Measurements from ENCODE around the gene RNASE8. TPM values are rescaled to one million over a fixed set of nuclear protein-coding genes. Genes with fewer than 3 reads are reported as not detected.

RNASE8 gene
- total RNA-seq, 2 donors from 2014 or later = not detected

DNA sequence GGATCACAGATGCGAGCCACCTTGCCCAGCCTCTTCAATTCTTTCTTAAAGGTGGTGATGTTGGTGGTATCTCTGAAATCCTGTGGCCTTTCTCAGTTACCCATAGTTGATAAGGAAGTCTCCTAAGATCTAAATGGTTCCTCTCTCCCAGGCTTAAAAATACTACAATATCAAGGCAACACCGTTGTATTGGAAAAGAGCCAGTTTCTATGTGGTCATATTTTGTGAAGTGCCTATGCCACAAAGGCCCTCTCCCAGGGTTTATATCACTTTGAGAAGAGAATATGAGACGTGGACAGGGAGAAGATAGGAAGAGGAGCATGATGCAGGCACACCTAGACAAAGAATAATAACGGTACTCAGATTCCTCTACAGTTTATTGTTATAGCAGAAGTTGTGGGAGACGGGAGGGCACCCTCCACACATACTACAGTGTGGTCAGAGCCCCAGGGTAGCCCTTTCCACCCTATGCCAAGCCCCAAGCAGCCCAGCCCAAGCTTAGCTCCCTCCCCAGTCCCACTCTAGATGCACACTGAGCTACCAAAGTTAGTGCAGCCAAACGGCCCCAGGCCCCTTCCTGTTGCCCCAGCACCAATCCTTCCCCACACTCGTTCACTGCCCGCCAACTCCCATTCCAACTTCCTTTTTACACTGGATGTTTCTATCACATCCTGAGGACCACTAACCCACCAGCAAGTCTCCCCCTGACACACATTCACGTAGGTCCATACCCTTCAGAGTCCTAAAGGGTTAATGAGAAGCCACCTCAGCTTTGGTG is 41.0 kb upstream of the RNASE8 start:
- Histone ChIP-seq H3K9me3 (no peaks in the 10 kb centered on the region), H3K27me3 (no peaks in the 10 kb centered on the region), H3K4me1 (peaks cover 0 to 5% of the 10 kb centered on the region in 2 donors), H3K36me3 (peaks cover 51% of the 10 kb centered on the region), H3K27ac (no peak overlapping the region), H3K4me3 (no peak overlapping the region)
- TF ChIP-seq, protein P1, sequence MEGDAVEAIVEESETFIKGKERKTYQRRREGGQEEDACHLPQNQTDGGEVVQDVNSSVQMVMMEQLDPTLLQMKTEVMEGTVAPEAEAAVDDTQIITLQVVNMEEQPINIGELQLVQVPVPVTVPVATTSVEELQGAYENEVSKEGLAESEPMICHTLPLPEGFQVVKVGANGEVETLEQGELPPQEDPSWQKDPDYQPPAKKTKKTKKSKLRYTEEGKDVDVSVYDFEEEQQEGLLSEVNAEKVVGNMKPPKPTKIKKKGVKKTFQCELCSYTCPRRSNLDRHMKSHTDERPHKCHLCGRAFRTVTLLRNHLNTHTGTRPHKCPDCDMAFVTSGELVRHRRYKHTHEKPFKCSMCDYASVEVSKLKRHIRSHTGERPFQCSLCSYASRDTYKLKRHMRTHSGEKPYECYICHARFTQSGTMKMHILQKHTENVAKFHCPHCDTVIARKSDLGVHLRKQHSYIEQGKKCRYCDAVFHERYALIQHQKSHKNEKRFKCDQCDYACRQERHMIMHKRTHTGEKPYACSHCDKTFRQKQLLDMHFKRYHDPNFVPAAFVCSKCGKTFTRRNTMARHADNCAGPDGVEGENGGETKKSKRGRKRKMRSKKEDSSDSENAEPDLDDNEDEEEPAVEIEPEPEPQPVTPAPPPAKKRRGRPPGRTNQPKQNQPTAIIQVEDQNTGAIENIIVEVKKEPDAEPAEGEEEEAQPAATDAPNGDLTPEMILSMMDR (IDR thresholded peaks at IDR 0.05) = no peak
- DNase-seq (ENCODE audit: low spot score) = no peak

DNA sequence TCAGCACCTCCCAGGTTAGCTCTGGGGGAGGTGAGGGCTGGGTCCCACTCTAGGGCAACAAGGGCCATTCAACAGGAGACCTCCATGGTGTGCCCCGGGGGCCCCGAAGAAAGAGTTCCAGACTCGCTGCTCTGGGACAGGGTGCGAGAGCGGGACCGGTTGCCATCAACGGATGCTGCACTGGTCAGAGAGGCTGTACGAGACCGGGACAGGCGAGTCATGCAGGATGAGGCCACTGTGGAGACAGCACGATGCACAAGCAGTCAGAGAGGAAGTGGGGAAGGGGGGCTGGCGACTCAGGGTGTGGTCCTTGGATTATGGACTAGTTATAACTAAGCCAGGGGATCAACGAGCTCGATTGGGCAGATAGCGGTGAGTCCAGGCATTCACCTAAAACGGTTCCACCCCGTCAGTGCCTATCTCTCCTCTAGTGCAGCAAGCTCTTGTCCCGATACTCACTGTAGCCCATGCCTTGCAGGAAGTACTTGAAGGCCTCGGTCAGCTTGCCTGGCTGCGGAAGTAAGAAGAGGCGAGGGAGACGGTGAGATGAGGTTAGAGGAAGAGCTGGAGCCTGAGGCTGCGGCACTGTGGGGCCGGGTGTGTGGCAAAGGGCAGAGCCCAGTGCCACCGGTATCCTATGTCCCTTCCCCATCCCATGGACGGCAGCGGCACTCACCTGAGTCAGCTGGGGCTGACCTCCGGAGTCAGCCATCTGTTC is 39.9 kb upstream of the RNASE8 start:
- H3K27ac ChIP-seq = no peak overlapping the region
- DNase-seq (ENCODE audit: low spot score) = no peak
- peaks cover 57% of the 10 kb centered on the region for H3K36me3 ChIP-seq

DNA sequence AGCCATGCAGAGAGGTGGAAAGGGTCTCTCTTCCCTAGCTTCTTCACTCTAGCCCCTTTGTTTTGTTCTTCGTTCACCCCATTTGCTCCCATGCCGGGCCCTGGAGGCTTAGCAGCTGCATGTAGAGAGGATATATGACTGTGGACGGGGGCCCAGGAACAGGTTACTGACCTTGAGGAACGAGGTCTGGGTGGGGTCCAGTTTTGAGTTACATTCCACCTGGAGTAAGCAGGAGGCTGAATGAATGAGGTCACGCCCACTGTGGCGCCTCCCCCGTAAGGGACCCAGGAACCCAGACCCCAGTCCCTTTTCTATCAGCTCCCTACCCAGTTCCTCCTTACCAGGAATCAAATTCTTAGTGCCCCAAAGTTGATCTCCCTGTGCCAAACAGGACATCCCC is 39.3 kb upstream of the RNASE8 start:
- H3K4me3 ChIP-seq = no peak overlapping the region
- peaks cover 0 to 16% of the 10 kb centered on the region in 2 donors for H3K4me1 ChIP-seq
- no peak overlapping the region for H3K27ac ChIP-seq
- no peaks in the 10 kb centered on the region for H3K9me3 ChIP-seq
- peaks cover 57% of the 10 kb centered on the region for H3K36me3 ChIP-seq
- H3K27me3 ChIP-seq = no peaks in the 10 kb centered on the region
- TF ChIP-seq, protein P1 (IDR thresholded peaks at IDR 0.05) = no peak
- DNase-seq (ENCODE audit: low spot score) = no peak

More for the DNA sequence above, 39.9 kb upstream of the RNASE8 start:
- Histone ChIP-seq H3K4me1 (peaks cover 0 to 10% of the 10 kb centered on the region in 2 donors), H3K9me3 (no peaks in the 10 kb centered on the region), H3K27me3 (no peaks in the 10 kb centered on the region), H3K4me3 (no peak overlapping the region)
- TF ChIP-seq, protein P1 (IDR thresholded peaks at IDR 0.05) = no peak

DNA sequence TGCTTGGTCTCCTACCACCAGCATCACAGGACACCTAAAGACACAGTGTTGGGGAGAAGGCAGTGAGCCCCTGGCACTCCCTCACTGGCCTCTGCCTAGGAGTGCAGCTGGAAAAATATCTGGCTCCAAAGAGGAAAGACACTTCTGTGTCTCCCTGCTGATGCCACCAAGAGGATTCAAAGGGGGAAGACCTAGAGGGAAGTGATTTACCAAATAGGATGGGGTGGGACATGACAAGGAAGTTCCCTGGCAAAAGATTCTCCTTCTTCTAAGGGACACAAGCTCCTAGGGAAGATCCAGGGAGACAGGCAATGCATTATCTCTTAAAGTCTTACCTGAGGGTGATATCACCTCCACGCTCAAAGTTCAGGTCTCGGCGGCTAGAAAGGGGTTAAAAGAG is 38.8 kb upstream of the RNASE8 start:
- Histone ChIP-seq H3K27me3 (no peaks in the 10 kb centered on the region), H3K36me3 (peaks cover 57% of the 10 kb centered on the region), H3K4me1 (peaks cover 0 to 21% of the 10 kb centered on the region in 2 donors), H3K4me3 (no peak overlapping the region), H3K27ac (no peak overlapping the region), H3K9me3 (no peaks in the 10 kb centered on the region)
- TF ChIP-seq, protein P1 (IDR thresholded peaks at IDR 0.05) = no peak
- no peak for DNase-seq (ENCODE audit: low spot score)

DNA sequence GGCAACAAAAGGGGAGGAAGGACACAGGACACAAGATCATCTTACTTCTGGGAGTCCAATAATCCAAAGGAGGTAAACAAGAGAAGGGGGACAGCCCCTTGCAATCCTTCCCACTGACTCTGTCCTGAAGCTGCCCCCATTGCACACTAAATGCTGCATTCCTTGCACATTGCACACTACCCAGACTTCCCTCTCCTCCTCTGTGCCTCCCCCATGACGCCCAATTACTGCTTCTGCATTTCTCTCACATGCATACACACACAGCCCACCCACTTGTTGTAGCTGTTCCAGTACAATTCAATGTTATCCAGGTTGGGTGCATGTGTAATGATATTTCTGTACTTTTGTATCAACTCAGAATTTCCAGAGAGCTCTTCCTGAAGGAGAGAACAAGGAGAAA is 38.3 kb upstream of the RNASE8 start:
- H3K4me1 ChIP-seq = peaks cover 0 to 26% of the 10 kb centered on the region in 2 donors
- H3K9me3 ChIP-seq = no peaks in the 10 kb centered on the region
- H3K27ac ChIP-seq = no peak overlapping the region
- TF ChIP-seq, protein P1 (IDR thresholded peaks at IDR 0.05) = no peak
- H3K4me3 ChIP-seq = no peak overlapping the region
- H3K36me3 ChIP-seq = peaks cover 57% of the 10 kb centered on the region
- no peaks in the 10 kb centered on the region for H3K27me3 ChIP-seq
- DNase-seq (ENCODE audit: low spot score) = no peak

Measured in right atrium auricular region (tissue), 2 donors.